Neural crest cell (in vitro differentiated cells): ENCODE measurements around the gene IL17RB. TPM values are rescaled to one million over a fixed set of nuclear protein-coding genes. Genes with fewer than 3 reads are reported as not detected.
A peak's percentile ranks its signal among the peaks of the same experiment; 100 is the strongest.

Experiments used
- DNase-seq: peaks from one replicate; pipeline ENCODE4 v3.0.0; 2021; ENCODE audit warnings: low read depth, mixed read lengths, low spot score
- H3K27ac Mint-ChIP-seq: one replicate; pipeline ENCODE4 v1.8.0; 2021; ENCODE audit warnings: mild to moderate bottlenecking, mixed read lengths; ENCODE audit not compliant: unreplicated experiment
- H3K27me3 Mint-ChIP-seq: 2 replicates; pipeline ENCODE4 v1.8.0; 2021; ENCODE audit warnings: low read depth, mild to moderate bottlenecking, mixed read lengths
- H3K36me3 Mint-ChIP-seq: 2 replicates; pipeline ENCODE4 v1.8.0; 2021; ENCODE audit warnings: low read depth, mild to moderate bottlenecking, mixed read lengths
- H3K4me1 Mint-ChIP-seq: 2 replicates; pipeline ENCODE4 v1.8.0; 2021; ENCODE audit warnings: mixed read lengths
- H3K4me3 Mint-ChIP-seq: one replicate; pipeline ENCODE4 v1.8.0; 2021; ENCODE audit warnings: mild to moderate bottlenecking, mixed read lengths
- H3K9me3 Mint-ChIP-seq: 2 replicates; pipeline ENCODE4 v1.8.0; 2021; ENCODE audit warnings: mixed read lengths
- CTCF ChIP-seq: fragments of 200-600 bp; sonication (generic); conservative IDR thresholded peaks from 2 replicates; pipeline ENCODE4 v1.5.0; 2021; ENCODE audit warnings: antibody characterized with exemption, mild to moderate bottlenecking
- total RNA-seq: library from RNA; stranded (reverse); gene quantifications from 2 replicates; pipeline ENCODE4 v1.2.1, GENCODE V29; 2021

IL17RB gene
- total RNA-seq, 1 donor from 2014 or later = 3.1 TPM

- Mint-ChIP-seq H3K27me3 (no peaks in the 10 kb centered on the region), H3K27ac (no peak overlapping the region), H3K4me1 (no peaks in the 10 kb centered on the region), H3K36me3 (no peaks in the 10 kb centered on the region), H3K4me3 (no peak overlapping the region), H3K9me3 (no peaks in the 10 kb centered on the region)
- TF ChIP-seq CTCF = no peak
- no peak for DNase-seq
Measured at GRCh38 chr3:53822331-53822741, 24.0 kb upstream of the IL17RB start.

- Mint-ChIP-seq H3K27ac (no peak overlapping the region), H3K36me3 (no peaks in the 10 kb centered on the region), H3K27me3 (no peaks in the 10 kb centered on the region), H3K4me1 (no peaks in the 10 kb centered on the region), H3K4me3 (no peak overlapping the region), H3K9me3 (no peaks in the 10 kb centered on the region)
- TF ChIP-seq CTCF = no peak
- no peak for DNase-seq
Measured at GRCh38 chr3:53823026-53823955, 23.1 kb upstream of the IL17RB start.

GRCh38 chr3:53823956-53824657 is 22.3 kb upstream of the IL17RB start:
- no peaks in the 10 kb centered on the region for H3K27me3 Mint-ChIP-seq
- no peak for DNase-seq
- H3K27ac Mint-ChIP-seq = peak overlapping the region; percentile 50
- no peaks in the 10 kb centered on the region for H3K36me3 Mint-ChIP-seq
- no peaks in the 10 kb centered on the region for H3K4me1 Mint-ChIP-seq
- TF ChIP-seq CTCF = no peak
- no peaks in the 10 kb centered on the region for H3K9me3 Mint-ChIP-seq
- no peak overlapping the region for H3K4me3 Mint-ChIP-seq

GRCh38 chr3:53824795-53825194 is 21.6 kb upstream of the IL17RB start:
- Mint-ChIP-seq H3K4me1 (no peaks in the 10 kb centered on the region), H3K4me3 (no peak overlapping the region), H3K27ac (no peak overlapping the region), H3K36me3 (no peaks in the 10 kb centered on the region), H3K9me3 (no peaks in the 10 kb centered on the region), H3K27me3 (no peaks in the 10 kb centered on the region)
- no peak for TF ChIP-seq CTCF
- no peak for DNase-seq

DNA sequence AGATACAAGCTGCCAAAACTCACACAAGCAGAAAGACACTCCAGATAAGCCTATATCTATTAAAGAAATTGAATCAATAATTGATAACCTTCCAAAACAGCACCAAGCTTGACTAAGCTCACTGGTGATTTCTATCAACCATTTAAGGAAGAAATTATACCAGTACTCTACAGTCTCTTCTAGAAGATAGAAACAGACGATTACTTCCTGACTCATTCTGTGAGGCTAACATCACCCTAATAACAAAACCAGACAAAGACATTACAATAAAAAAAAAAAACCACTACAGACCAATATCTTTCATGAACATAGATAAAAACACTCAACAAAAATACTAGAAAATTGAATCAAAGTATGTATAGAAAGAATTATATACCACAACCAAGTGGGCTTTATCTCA is 20.3 kb upstream of the IL17RB start:
- Mint-ChIP-seq H3K9me3 (no peaks in the 10 kb centered on the region), H3K27me3 (no peaks in the 10 kb centered on the region), H3K4me1 (no peaks in the 10 kb centered on the region), H3K27ac (no peak overlapping the region), H3K36me3 (no peaks in the 10 kb centered on the region), H3K4me3 (no peak overlapping the region)
- no peak for DNase-seq
- no peak for TF ChIP-seq CTCF
